ENCODE measurements around the gene PXDC1. TPM values are rescaled to one million over a fixed set of nuclear protein-coding genes. Genes with fewer than 3 reads are reported as not detected.

The PXDC1 gene
- 11.1 TPM for total RNA-seq

DNA sequence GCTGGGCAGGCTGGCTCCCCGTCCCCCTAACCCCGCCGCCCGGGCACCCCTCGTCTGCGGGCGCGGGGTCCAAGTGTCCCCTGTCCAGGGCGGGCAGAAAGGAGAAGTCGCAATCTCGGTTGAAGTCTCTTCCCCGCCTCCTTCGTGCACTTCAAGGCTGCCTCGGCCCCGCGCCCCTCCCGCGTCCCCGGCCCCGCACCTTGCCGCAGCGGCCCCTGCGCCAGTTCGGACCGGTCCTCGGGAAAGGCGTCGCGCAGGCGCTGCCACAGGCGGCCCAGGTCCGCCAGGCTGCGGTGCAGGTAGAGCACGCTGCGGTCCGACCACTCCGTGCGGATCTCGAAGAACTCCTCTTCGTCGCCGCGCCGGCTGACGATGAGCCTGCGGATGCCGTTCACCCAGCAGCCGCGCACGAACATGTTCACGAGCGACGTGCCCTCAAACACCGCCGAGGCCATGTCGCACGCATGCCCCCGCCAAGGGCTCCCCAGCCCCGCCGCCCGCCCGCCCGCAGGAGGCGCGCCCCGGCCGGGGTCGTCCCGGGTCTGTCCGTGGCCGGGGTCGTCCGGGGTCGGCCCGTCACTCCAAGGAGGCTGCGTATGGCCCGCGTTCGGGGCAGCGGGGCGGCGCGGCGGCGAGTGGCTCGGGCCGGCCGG lies at the start of gene PXDC1:
TSS of gene PXDC1 (minus strand) at position 637 of the 653 bp plus-strand sequence. CDS start at position 455, 182 bp downstream.

Small RNA genes within 50 kb of the gene (small RNA-seq; reads per million reads assigned to genes)
- not detected for gene AL033523.1

Other genes starting within 250 kb of the PXDC1 start
- 20.5 TPM for gene FAM50B, start 97.7 kb upstream of the PXDC1 start, total RNA-seq